ENCODE results near the gene ATP8B3. TPM values are rescaled to one million over a fixed set of nuclear protein-coding genes. Genes with fewer than 3 reads are reported as not detected.

ATP8B3 gene
- polyA plus RNA-seq, 1 donor, result 1.1 TPM

- DNase-seq, result no peak
Measured at GRCh38 chr19:1754636-1755466, 57.2 kb downstream of the ATP8B3 start.

GRCh38 chr19:1754018-1754635 lies 57.9 kb downstream of the ATP8B3 start:
- DNase-seq, result no peak

GRCh38 chr19:1752757-1753728 lies 59.0 kb downstream of the ATP8B3 start, which contains the start of gene ONECUT3:
Gene ONECUT3 (plus strand): TSS chr19:1753506. CDS start chr19:1753663, 157 bp downstream.
- DNase-seq, result no peak

GRCh38 chr19:1752009-1752756 lies 59.9 kb downstream of the ATP8B3 start:
- DNase-seq, result no peak

- no peak for DNase-seq
Measured at GRCh38 chr19:1751367-1752008, 60.6 kb downstream of the ATP8B3 start.

GRCh38 chr19:1750343-1751021 lies 61.6 kb downstream of the ATP8B3 start:
- no peak for DNase-seq

- DNase-seq, result no peak
Measured at GRCh38 chr19:1749373-1750342, 62.4 kb downstream of the ATP8B3 start.

- DNase-seq, result no peak
Measured at GRCh38 chr19:1748873-1749341, 63.2 kb downstream of the ATP8B3 start.

GRCh38 chr19:1748115-1748872 lies 63.8 kb downstream of the ATP8B3 start:
- DNase-seq, result no peak

GRCh38 chr19:1747285-1748114 lies 64.6 kb downstream of the ATP8B3 start:
- no peak for DNase-seq

GRCh38 chr19:1746401-1747284 lies 65.4 kb downstream of the ATP8B3 start:
- no peak for DNase-seq

GRCh38 chr19:1745589-1746031 lies 66.5 kb downstream of the ATP8B3 start:
- no peak for DNase-seq

- DNase-seq, result no peak
Measured at GRCh38 chr19:1744822-1745563, 67.1 kb downstream of the ATP8B3 start.

- no peak for DNase-seq
Measured at GRCh38 chr19:1744133-1744665, 67.9 kb downstream of the ATP8B3 start.

GRCh38 chr19:1742989-1743696 lies 68.9 kb downstream of the ATP8B3 start:
- DNase-seq, result no peak
